UCSD-AML1 (cell line): ENCODE results near the gene ACACA.

Source experiments
- DNase-seq: peaks from one replicate; lab custom pipeline; 2025; ENCODE audit not compliant: unreplicated experiment; lab: John Stamatoyannopoulos, UW

The ACACA gene

GRCh38 chr17:37107406-37108083 is 299.1 kb downstream of the ACACA start:
- no peak for DNase-seq

GRCh38 chr17:37106049-37106448 is 300.6 kb downstream of the ACACA start:
- no peak for DNase-seq

- DNase-seq = no peak
Measured at GRCh38 chr17:37103231-37103630, 303.4 kb downstream of the ACACA start.

- DNase-seq = no peak
Measured at GRCh38 chr17:37101306-37101705, 305.3 kb downstream of the ACACA start.

GRCh38 chr17:37100231-37100630 is 306.4 kb downstream of the ACACA start:
- no peak for DNase-seq

GRCh38 chr17:37098910-37099664 is 307.5 kb downstream of the ACACA start:
- DNase-seq = no peak

- no peak for DNase-seq
Measured at GRCh38 chr17:37098152-37098551, 308.5 kb downstream of the ACACA start.

- DNase-seq = no peak
Measured at GRCh38 chr17:37097154-37097553, 309.5 kb downstream of the ACACA start.

- DNase-seq = no peak
Measured at GRCh38 chr17:37096071-37096470, 310.6 kb downstream of the ACACA start.

GRCh38 chr17:37094391-37094790 is 312.2 kb downstream of the ACACA start:
- DNase-seq = no peak

- no peak for DNase-seq
Measured at GRCh38 chr17:37092701-37093100, 313.9 kb downstream of the ACACA start.

- DNase-seq = no peak
Measured at GRCh38 chr17:37092071-37092470, 314.6 kb downstream of the ACACA start.

GRCh38 chr17:37090941-37091340 is 315.7 kb downstream of the ACACA start:
- no peak for DNase-seq

GRCh38 chr17:37089956-37090355 is 316.7 kb downstream of the ACACA start:
- DNase-seq = peak; percentile 51

- no peak for DNase-seq
Measured at GRCh38 chr17:37088913-37089312, 317.7 kb downstream of the ACACA start.

- DNase-seq = no peak
Measured at GRCh38 chr17:37088459-37088858, 318.2 kb downstream of the ACACA start.

GRCh38 chr17:37087683-37088082 is 319.0 kb downstream of the ACACA start:
- no peak for DNase-seq

- DNase-seq = no peak
Measured at GRCh38 chr17:37086948-37087347, 319.7 kb downstream of the ACACA start.

- DNase-seq = no peak
Measured at GRCh38 chr17:37086334-37086733, 320.3 kb downstream of the ACACA start.

GRCh38 chr17:37084372-37084771 is 322.3 kb downstream of the ACACA start:
- DNase-seq = no peak

- no peak for DNase-seq
Measured at GRCh38 chr17:37083456-37083855, 323.2 kb downstream of the ACACA start.

GRCh38 chr17:37082985-37083384 is 323.7 kb downstream of the ACACA start:
- DNase-seq = no peak
